WERI-Rb-1 (cell line): ENCODE measurements around the gene RASSF5.

ENCODE experiments used
- DNase-seq: peaks from one replicate; pipeline ENCODE4 v3.0.0-alpha.2; 2020
- H3K27ac ChIP-seq: fragments of 250-450 bp; sonication (Bioruptor Pico); 2 replicates; pipeline ENCODE4 v1.5.1; 2020; ENCODE audit warnings: mild to moderate bottlenecking, moderate library complexity
- H3K27me3 ChIP-seq: fragments of 250-450 bp; sonication (Bioruptor Pico); 2 replicates; pipeline ENCODE4 v1.5.1; 2021; ENCODE audit warnings: mild to moderate bottlenecking, low read depth, moderate library complexity; ENCODE audit not compliant: insufficient read depth, severe bottlenecking
- H3K36me3 ChIP-seq: fragments of 250-450 bp; sonication (Bioruptor Pico); 2 replicates; pipeline ENCODE4 v1.5.1; 2020; ENCODE audit warnings: mild to moderate bottlenecking, moderate library complexity
- H3K4me3 ChIP-seq: 2 replicates; pipeline ENCODE4 v1.5.1; 2011; ENCODE audit warnings: low read depth, mild to moderate bottlenecking, control low read depth, low read length
- H3K9me3 ChIP-seq: fragments of 250-450 bp; sonication (Bioruptor Pico); 2 replicates; pipeline ENCODE4 v1.5.1; 2021; ENCODE audit warnings: mild to moderate bottlenecking, moderate library complexity; ENCODE audit not compliant: severe bottlenecking
- CTCF ChIP-seq: IDR thresholded peaks from 2 replicates; pipeline ENCODE4 v1.5.1; 2011; ENCODE audit warnings: low read depth, mild to moderate bottlenecking, control low read depth, inconsistent platforms, low read length

The RASSF5 gene

DNA sequence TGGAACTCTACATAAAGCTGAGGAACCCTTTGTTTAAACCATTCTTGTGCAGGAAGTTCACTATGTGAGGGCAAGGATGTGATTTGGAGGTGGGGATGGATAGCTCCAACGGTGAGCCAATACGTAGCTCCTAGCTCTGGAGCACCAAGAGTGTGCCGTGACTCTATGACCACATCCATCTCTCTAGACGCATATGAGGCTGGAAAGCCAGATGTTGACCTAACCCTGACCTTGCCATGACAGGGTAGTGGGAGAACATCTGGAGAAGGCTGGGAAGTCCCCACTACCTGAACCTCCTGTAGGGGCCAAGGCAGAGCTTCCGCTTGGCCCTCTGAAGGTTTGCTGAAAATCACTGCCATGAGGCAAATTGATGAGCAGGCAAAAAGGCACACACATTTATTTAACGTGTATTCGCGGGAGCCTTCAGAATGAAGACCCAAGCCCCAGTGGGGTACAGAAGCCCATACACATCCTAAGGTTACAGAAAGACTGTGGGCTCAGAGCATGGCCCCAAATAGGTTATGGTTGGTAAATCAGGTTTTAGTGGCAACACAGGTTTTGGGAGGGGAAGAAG lies 61.5 kb downstream of the RASSF5 start:
- H3K9me3 ChIP-seq: no peaks in the 10 kb centered on the region
- no peak for TF ChIP-seq CTCF
- H3K27me3 ChIP-seq: no peaks in the 10 kb centered on the region
- H3K27ac ChIP-seq: no peak overlapping the region
- no peak overlapping the region for H3K4me3 ChIP-seq
- no peak for DNase-seq
- peaks cover 3% of the 10 kb centered on the region for H3K36me3 ChIP-seq

GRCh38 chr1:206569556-206569955 lies 62.2 kb downstream of the RASSF5 start:
- no peaks in the 10 kb centered on the region for H3K27me3 ChIP-seq
- no peaks in the 10 kb centered on the region for H3K9me3 ChIP-seq
- no peak for TF ChIP-seq CTCF
- H3K27ac ChIP-seq: no peak overlapping the region
- no peak for DNase-seq
- H3K36me3 ChIP-seq: peaks cover 3% of the 10 kb centered on the region
- H3K4me3 ChIP-seq: no peak overlapping the region

DNA sequence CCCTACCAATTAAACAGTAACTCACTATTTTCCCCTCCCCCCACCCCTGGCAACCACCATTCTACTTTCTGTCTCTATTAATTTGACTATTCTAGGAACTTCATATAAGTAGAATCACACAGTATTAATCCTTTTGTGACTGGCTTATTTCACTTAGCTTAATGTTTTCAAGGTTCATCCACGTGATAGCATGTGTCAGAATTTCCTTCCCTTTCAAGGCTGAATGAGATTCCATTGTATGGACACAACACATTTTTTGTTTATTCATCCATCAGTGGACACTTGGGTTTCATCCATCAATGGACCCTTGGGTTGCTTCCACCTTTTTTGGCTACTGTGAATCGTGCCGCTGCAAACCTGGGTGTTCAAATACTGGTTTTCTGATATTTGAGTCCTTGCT lies 63.2 kb downstream of the RASSF5 start:
- TF ChIP-seq CTCF: no peak
- H3K36me3 ChIP-seq: peaks cover 3% of the 10 kb centered on the region
- no peak overlapping the region for H3K27ac ChIP-seq
- H3K9me3 ChIP-seq: no peaks in the 10 kb centered on the region
- no peak overlapping the region for H3K4me3 ChIP-seq
- H3K27me3 ChIP-seq: no peaks in the 10 kb centered on the region
- DNase-seq: no peak

DNA sequence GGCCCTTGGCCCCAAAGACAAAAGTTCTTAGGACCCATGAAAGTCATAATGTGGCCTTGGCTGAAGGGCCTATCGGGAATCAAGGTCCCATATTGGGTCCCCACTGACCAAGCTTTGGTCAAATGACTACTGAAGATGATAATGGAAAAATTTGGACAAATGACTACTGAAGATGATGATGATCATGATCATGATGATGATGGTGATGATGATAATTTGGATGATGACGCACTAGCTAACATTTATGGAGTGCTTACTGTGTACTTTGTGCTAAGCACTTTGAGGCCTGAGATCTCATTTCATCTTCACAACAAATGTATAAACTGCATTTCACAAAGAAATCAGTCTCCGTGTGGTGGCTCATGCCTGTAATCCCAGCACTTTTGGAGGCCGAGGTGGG lies 65.5 kb downstream of the RASSF5 start:
- peaks cover 3% of the 10 kb centered on the region for H3K36me3 ChIP-seq
- no peaks in the 10 kb centered on the region for H3K27me3 ChIP-seq
- no peak for DNase-seq
- no peak overlapping the region for H3K27ac ChIP-seq
- no peaks in the 10 kb centered on the region for H3K9me3 ChIP-seq
- TF ChIP-seq CTCF: no peak
- no peak overlapping the region for H3K4me3 ChIP-seq

DNA sequence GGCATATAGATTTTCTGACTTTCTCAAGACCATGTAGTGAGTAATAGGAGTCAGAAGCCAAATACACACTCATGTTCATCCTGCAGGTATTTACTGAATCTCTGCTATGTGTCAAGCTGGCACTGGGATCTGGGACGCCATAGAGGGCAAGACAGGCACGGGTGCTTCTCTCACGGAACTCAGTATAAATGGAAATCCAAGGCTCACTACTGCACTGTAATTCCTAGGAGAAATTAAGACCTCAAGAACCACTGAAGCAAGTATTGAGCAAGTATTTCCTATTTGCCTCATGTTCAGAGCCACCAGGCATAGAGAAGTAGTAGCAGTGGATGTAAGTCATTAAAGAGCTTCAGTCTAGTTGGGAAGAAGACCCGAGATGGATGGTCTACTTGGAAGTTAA lies 66.0 kb downstream of the RASSF5 start:
- no peak for TF ChIP-seq CTCF
- peaks cover 3% of the 10 kb centered on the region for H3K36me3 ChIP-seq
- no peak overlapping the region for H3K27ac ChIP-seq
- H3K27me3 ChIP-seq: no peaks in the 10 kb centered on the region
- H3K9me3 ChIP-seq: no peaks in the 10 kb centered on the region
- DNase-seq: no peak
- H3K4me3 ChIP-seq: no peak overlapping the region

GRCh38 chr1:206573762-206574161 lies 66.4 kb downstream of the RASSF5 start:
- Histone ChIP-seq H3K4me3 (no peak overlapping the region), H3K27ac (no peak overlapping the region), H3K9me3 (no peaks in the 10 kb centered on the region), H3K27me3 (no peaks in the 10 kb centered on the region), H3K36me3 (peaks cover 3% of the 10 kb centered on the region)
- DNase-seq: no peak
- no peak for TF ChIP-seq CTCF
